ENCODE data around the gene ZMYM4.

DNA sequence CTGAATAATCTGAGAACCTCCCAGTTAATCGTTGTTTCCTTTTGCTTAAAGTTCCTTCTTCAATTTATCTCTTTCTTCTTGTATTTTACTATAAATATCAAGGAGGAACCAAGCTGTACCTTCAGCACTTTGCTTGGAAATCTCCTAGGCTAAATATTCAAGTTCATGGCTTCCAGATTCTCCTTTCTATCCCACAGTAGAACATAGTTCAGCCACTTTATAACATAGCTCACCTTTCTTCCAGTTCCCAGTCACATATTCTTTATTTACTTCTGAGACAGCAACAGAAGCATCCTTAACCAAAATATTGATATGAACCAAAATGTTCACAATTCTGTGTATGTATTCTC is 11.0 kb downstream of the ZMYM4 start:
- TF ChIP-seq, protein P1, sequence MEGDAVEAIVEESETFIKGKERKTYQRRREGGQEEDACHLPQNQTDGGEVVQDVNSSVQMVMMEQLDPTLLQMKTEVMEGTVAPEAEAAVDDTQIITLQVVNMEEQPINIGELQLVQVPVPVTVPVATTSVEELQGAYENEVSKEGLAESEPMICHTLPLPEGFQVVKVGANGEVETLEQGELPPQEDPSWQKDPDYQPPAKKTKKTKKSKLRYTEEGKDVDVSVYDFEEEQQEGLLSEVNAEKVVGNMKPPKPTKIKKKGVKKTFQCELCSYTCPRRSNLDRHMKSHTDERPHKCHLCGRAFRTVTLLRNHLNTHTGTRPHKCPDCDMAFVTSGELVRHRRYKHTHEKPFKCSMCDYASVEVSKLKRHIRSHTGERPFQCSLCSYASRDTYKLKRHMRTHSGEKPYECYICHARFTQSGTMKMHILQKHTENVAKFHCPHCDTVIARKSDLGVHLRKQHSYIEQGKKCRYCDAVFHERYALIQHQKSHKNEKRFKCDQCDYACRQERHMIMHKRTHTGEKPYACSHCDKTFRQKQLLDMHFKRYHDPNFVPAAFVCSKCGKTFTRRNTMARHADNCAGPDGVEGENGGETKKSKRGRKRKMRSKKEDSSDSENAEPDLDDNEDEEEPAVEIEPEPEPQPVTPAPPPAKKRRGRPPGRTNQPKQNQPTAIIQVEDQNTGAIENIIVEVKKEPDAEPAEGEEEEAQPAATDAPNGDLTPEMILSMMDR (IDR thresholded peaks at IDR 0.05; ENCODE audit: insufficient read depth, low read length): no peak
- TF ChIP-seq GABPA (IDR thresholded peaks at IDR 0.05; ENCODE audit: low read depth) (no peak), POLR2AphosphoS5 (IDR thresholded peaks at IDR 0.05; ENCODE audit: low read depth) (no peak), SPI1 (IDR thresholded peaks at IDR 0.05; ENCODE audit: borderline replicate concordance, low read depth) (no peak)
- TF ChIP-seq, protein P2, sequence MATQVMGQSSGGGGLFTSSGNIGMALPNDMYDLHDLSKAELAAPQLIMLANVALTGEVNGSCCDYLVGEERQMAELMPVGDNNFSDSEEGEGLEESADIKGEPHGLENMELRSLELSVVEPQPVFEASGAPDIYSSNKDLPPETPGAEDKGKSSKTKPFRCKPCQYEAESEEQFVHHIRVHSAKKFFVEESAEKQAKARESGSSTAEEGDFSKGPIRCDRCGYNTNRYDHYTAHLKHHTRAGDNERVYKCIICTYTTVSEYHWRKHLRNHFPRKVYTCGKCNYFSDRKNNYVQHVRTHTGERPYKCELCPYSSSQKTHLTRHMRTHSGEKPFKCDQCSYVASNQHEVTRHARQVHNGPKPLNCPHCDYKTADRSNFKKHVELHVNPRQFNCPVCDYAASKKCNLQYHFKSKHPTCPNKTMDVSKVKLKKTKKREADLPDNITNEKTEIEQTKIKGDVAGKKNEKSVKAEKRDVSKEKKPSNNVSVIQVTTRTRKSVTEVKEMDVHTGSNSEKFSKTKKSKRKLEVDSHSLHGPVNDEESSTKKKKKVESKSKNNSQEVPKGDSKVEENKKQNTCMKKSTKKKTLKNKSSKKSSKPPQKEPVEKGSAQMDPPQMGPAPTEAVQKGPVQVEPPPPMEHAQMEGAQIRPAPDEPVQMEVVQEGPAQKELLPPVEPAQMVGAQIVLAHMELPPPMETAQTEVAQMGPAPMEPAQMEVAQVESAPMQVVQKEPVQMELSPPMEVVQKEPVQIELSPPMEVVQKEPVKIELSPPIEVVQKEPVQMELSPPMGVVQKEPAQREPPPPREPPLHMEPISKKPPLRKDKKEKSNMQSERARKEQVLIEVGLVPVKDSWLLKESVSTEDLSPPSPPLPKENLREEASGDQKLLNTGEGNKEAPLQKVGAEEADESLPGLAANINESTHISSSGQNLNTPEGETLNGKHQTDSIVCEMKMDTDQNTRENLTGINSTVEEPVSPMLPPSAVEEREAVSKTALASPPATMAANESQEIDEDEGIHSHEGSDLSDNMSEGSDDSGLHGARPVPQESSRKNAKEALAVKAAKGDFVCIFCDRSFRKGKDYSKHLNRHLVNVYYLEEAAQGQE (IDR thresholded peaks at IDR 0.05; ENCODE audit: insufficient replicate concordance, low read depth): no peak
